Central memory CD4-positive, alpha-beta T cell (primary cell): Measurements from ENCODE around the gene ABHD14A.

Experiments used
- DNase-seq: peaks from one replicate; pipeline ENCODE4 v3.0.0; 2022

The ABHD14A gene

DNA sequence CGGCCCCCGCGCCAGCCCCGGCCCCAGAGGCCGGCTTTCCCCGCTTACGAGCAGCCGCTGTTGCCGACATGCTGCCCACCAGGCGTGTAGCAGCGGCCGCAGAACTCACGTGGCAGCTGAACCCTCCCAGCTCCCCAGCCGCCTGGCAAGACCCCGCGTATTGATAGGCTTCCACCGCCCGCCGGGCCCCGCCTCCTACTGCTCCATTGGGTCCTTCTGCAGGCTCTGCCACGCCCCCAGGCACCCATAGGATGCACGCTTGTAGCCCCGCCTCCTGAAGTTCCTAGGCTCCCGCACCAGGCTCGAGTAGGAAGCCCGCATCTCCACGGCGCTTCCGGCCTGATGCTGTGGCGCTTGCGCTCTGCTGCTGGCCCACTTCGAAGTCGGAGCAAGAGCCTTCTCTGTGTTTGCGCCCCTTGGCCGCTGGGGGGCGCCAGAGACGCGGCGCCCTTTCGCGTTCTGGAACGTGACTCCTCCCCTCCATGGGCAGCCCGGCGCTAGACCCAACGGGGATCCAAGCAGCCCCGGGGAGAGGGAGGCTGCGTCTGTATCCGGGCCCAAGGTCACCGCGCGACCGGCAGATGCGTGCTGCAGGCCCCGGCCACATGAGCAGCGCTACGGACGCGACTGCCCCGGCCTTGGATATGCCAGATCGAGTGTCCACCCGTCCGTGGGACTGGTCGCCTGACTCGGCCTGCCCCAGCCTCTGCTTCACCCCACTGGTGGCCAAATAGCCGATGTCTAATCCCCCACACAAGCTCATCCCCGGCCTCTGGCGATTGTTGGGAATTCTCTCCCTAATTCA, 32.9 kb upstream of the ABHD14A start, which contains the start of the genes PARP3 and RRP9:
PARP3 (plus strand) TSS at position 566 of the 805 bp plus-strand sequence. CDS start 993 bp downstream, outside the sequence.
RRP9 (minus strand) TSS at position 107 of the 805 bp plus-strand sequence; CDS start at position 70, 37 bp downstream.
- DNase-seq = peak; percentile 100

DNA sequence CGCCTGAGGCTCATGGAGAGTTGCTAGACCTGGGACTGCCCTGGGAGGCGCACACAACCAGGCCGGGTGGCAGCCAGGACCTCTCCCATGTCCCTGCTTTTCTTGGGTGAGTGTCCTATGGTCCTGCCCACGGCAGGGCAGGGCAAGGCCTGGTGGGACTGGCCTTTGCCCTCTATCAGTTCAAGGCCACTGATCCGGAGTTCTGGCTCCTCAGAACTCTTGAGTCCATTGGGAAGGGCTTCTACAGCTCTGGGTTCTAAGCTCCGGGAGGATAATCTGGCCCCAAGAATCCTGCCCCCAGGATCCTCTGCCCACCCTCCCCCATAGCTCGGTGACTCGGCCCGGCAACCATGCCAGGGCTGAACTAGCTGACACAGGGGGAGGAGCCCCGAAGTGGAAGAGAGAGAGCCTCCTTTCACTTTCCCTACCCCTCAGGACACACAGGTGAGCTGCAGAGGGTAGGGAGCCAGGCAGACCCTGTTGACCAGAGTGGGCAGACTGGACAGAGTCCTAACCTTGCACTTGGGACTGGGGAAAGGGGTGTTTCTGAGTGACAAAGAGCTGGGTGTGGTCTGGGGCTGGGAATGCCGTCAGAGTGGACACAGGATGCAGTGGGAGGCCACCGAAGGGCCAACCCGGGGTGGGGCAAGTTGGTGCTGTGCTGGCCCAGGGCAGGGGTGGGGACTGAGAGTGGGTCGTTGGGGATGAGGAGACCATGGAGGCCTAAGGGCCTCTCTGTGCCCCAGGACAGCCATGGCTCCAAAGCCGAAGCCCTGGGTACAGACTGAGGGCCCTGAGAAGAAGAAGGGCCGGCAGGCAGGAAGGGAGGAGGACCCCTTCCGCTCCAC, 32.0 kb upstream of the ABHD14A start:
- DNase-seq = peak; percentile 48

DNA sequence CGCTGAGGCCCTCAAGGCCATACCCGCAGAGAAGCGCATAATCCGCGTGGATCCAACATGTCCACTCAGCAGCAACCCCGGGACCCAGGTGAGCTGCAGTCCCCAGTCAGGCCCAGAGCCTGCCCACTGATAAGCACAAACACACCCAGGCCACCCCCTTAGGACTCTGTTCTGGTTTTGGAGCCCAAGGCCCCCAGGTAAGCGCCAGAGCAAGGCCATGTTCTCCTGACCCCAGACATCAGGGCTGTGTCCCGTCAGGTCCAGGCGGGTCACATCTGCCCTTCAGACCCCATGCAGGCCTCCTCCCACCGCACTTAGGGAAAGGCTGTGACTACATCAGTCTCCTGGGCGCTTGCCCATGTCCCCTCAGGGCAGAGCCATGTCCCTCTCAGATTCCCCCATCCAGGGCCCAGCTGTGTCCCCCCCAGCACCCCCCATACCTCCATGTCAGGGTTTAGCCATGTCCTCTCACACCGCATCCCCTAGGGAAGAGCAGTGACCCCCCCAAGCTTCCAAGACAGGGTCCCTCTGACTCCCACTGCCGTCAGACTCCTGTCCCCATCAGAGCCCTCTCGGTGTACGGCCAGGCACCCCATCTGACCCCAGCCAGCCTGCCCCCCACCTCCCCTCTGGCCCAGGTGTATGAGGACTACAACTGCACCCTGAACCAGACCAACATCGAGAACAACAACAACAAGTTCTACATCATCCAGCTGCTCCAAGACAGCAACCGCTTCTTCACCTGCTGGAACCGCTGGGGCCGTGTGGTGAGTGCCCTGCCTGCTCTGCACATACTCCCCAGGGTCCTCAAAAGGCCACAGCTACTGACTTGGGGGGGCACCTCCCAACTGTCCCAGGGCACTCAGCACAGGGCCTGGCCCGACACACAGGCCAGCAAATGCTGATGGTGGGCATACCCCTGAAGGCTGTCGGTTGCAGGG, 31.1 kb upstream of the ABHD14A start:
- DNase-seq = no peak

DNA sequence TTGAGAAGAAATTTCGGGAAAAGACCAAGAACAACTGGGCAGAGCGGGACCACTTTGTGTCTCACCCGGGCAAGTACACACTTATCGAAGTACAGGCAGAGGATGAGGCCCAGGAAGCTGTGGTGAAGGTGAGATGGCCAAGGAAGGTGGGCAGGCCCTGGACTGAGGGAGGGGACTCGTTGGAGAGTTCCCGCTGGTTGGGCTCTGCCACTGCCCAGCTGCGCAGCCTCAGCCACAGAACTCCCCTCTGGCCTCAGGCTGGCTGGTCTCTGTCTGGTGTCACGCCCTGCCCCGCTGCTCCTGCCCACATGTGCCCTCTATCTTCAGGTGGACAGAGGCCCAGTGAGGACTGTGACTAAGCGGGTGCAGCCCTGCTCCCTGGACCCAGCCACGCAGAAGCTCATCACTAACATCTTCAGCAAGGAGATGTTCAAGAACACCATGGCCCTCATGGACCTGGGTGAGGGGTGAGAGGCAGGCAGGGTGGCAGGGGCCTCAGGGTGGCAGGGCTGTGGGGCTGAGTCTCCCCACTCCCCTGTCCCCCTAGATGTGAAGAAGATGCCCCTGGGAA, 30.3 kb upstream of the ABHD14A start:
- DNase-seq = no peak

DNA sequence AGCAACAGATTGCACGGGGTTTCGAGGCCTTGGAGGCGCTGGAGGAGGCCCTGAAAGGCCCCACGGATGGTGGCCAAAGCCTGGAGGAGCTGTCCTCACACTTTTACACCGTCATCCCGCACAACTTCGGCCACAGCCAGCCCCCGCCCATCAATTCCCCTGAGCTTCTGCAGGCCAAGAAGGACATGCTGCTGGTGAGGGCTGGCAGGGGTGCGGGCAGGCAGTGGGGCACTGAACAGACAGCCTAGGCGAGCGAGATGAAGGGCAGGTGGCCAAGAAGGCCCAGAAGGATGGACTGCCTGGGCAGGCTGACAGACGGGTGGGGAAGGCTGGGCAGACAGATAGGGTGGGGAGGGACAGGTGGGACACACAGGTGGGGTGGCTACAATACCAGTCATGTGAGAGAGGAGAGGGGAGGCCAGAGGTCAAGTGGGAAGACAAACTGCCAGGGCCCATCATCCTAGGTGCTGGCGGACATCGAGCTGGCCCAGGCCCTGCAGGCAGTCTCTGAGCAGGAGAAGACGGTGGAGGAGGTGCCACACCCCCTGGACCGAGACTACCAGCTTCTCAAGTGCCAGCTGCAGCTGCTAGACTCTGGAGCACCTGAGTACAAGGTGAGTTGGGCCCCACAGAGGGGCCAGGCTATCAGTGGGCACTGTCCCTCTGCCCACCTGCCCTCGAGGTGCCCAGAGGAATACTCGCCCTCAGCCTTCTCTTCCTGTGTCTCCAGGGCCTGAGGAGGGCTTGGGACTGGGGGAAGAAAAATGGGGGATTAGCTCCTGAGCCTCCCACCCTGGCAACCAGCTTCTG, 29.6 kb upstream of the ABHD14A start:
- no peak for DNase-seq

DNA sequence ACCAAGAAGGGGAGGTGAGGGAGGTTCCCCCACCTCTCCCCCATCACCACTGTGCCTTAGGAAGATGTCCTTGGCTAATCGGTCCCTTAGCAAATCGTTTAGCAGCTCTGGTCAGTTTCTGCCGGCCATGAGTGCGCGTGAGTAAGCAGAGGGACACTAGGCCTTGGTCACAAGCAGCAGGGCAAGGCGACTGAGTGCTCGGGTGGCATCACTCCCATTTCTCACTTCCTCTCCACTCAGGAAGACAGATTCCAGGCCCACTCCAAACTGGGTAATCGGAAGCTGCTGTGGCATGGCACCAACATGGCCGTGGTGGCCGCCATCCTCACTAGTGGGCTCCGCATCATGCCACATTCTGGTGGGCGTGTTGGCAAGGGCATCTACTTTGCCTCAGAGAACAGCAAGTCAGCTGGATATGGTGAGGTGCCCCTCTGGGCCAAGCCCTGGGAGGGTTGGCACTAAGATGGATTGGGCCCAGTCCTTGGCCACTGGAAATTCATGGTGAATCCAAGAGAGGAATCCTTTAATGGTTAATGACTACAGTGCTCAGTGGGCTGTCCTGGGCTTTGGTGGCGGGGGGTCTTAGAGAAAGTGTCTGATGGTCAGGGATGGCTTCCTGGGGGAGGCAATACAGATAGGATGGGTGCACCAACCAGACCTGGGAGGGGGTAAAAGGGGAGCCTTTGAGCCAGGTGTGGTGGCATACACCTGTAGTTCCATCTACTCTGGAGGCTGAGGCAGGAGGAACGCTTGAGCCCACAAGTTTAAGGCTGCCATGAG, 28.7 kb upstream of the ABHD14A start:
- no peak for DNase-seq

DNA sequence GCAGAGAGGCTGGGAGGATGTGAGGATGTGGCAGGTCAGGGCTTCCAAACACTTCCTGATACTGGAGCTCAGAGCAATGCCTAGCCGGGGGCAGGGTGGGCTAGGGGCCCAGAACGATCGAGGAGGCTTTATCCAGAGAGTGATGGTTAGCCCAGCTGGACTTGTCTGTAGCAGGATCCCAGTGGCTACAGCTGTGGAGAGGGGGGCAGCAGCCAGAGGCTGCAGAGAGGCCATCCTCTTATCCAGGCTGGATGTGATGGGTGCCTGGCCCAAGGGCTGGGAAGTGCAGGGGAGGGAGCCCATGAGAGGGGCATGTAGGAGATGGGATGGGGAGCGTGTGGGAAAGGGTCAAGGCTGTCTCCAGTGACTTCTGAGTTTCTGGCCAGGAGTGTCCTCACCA, 28.1 kb upstream of the ABHD14A start:
- DNase-seq = no peak

DNA sequence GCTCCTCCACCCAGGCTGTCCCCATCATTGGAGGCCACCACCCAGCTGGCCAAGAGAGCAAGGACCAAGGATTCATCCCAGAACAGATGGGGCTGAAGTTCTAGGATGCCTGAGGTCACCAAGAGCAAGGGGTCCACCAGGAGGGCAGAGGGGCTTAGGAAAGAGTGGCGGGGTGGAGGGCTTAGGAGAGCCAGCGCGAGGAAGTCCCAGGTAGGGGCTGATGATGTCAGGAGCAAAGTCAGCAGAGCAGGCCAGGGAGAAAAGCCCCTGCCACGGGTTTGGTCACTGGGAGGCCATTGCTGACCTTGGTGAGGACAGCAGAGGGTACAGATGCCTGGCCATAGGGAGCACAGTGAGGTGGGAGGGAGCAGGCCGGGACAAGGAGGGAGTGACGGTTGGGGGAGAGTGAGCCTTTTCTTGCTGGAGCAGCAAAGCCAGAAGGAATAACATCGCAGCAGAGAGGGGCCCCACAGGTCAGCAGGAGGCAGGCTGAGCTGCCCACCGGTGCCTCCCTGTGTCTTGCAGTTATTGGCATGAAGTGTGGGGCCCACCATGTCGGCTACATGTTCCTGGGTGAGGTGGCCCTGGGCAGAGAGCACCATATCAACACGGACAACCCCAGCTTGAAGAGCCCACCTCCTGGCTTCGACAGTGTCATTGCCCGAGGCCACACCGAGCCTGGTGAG, 27.5 kb upstream of the ABHD14A start:
- no peak for DNase-seq

DNA sequence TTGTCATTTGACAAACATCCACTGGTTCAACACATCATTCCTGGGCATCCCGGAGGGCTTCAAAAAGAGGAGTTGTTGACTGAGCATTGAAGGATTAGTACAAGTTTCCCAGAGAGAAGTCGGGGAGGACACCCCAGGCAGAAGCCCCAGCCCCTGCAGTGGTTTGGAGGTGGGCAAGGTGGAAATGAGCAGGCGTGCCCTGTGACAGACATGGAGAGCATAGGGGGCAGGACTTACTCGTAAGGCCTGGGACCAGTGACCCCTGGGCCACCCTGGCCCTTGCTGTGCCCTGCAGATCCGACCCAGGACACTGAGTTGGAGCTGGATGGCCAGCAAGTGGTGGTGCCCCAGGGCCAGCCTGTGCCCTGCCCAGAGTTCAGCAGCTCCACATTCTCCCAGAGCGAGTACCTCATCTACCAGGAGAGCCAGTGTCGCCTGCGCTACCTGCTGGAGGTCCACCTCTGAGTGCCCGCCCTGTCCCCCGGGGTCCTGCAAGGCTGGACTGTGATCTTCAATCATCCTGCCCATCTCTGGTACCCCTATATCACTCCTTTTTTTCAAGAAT, 26.8 kb upstream of the ABHD14A start:
- no peak for DNase-seq

DNA sequence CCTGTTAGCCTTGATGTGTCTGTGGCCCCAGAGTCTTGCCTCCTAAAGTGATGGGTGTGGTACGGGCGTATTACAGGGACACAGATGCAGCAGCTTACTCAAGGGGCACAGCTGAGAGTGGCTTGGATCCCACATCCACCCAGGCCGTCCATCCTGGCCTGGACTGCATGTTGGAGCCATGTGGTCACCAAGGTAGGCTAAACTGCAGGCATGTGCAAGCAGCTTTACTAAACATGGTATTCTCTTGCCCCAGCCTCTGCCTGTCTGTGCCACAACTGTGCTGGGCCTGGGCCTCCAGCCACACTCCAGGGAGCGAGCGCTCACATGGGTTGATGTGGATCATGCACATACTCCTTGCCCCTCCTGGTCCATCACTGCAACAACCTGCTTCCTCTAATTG, 25.7 kb upstream of the ABHD14A start:
- DNase-seq = no peak

DNA sequence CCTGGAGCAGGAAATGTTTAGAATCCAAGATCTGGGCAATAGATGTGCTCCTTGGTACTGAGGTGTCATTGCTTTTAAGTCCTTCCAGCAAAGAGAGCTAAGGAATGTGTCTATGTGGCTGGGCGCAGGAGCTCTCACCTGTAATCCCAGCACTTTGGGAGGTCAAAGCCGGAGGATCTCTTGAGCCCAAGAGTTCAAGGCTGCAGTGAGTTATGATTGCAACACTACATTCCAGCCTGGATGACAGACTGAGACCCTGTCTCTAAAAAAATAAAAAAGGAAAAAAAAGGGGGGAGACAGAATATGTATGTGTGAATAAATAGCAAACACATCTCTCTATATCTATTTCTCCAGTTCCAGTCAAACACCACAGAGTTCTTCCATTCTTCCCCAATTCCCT, 24.0 kb upstream of the ABHD14A start:
- DNase-seq = no peak

DNA sequence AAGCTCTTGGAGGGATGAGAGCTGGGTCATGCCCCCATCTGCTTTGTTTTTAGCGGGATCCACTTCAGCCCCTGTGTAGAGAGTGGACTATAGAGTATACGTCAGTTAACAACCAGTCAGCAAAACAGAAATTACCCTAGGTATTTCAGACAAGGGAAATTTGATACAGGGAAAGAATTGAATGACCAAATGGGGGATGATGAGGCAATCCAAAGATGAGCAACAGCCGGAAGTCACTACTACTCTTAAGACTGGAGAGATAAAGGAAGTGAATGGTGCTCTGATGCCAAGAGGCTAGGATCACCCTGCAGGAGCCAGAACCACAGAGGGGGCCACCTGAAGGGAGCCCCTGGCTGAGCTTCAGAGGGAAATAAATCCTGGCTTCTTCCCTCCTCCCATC, 21.4 kb upstream of the ABHD14A start:
- DNase-seq = no peak

DNA sequence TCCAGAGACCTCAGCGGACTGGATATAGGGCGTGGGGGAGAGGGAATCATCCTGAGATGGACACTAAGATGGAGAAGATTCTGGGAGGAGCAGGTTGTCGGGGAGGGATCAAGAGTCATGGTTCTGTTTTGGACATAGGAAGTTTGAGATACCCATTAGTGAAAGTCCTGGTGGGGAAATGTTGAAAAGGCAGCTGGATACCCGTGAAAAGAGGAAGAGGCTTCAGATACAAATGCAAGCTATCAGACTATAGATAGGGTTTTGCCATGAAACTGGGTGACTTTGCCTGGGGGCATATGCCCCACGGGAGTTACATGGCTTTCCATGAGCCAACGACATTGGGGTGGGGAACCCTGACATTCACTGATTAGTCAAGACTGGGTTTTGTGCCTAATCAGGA, 20.8 kb upstream of the ABHD14A start:
- DNase-seq = no peak

DNA sequence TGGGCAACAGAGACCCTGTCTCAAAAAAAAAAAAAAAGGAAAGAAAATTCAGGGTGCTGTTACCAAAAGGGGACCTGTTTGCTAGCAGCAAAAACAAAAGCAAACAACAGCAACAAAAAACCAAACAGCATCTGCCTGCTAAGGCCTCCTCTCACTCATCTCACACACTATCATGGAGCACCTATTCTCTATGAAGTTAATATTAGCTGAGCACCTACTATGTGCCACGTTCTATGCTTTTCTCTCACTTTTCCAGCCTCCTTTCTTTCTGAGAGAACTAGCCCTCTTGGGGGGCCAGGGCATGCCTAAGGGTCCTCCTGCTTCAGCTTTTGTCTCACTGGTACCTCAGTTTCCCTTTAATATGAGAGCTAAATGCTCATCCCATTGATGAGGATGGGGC, 20.2 kb upstream of the ABHD14A start:
- no peak for DNase-seq

DNA sequence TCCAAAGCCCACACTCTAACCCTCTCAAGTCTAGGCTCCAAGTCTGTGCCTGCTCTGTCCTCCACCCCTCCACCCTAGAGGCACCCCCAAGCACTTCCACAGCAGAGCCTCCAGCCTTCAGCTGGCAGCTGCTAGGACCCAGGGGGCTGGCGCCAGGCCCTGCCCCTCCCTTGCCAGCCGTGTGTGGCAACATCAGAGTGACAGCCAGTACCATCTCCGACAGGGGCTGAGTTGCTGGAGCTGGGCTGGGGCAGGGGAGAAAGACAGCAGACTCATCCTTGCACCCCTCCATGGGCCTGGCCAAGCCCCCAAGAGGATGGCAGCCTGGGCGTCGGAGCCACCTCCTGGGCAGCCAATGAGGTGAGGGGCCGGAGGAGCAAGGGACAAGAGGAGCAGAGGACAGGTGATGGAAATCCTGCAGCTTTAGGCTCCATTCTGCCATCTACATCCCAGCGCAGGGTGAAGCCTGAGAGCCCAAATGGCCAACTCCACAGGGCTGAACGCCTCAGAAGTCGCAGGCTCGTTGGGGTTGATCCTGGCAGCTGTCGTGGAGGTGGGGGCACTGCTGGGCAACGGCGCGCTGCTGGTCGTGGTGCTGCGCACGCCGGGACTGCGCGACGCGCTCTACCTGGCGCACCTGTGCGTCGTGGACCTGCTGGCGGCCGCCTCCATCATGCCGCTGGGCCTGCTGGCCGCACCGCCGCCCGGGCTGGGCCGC, 19.5 kb upstream of the ABHD14A start, which contains the start of gene GPR62:
GPR62 (plus strand) TSS at position 207 of the 718 bp plus-strand sequence; CDS start at position 479, 272 bp downstream.
- no peak for DNase-seq

DNA sequence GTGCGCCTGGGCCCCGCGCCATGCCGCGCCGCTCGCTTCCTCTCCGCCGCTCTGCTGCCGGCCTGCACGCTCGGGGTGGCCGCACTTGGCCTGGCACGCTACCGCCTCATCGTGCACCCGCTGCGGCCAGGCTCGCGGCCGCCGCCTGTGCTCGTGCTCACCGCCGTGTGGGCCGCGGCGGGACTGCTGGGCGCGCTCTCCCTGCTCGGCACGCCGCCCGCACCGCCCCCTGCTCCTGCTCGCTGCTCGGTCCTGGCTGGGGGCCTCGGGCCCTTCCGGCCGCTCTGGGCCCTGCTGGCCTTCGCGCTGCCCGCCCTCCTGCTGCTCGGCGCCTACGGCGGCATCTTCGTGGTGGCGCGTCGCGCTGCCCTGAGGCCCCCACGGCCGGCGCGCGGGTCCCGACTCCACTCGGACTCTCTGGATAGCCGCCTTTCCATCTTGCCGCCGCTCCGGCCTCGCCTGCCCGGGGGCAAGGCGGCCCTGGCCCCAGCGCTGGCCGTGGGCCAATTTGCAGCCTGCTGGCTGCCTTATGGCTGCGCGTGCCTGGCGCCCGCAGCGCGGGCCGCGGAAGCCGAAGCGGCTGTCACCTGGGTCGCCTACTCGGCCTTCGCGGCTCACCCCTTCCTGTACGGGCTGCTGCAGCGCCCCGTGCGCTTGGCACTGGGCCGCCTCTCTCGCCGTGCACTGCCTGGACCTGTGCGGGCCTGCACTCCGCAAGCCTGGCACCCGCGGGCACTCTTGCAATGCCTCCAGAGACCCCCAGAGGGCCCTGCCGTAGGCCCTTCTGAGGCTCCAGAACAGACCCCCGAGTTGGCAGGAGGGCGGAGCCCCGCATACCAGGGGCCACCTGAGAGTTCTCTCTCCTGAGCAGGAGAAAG, 18.7 kb upstream of the ABHD14A start:
- no peak for DNase-seq

DNA sequence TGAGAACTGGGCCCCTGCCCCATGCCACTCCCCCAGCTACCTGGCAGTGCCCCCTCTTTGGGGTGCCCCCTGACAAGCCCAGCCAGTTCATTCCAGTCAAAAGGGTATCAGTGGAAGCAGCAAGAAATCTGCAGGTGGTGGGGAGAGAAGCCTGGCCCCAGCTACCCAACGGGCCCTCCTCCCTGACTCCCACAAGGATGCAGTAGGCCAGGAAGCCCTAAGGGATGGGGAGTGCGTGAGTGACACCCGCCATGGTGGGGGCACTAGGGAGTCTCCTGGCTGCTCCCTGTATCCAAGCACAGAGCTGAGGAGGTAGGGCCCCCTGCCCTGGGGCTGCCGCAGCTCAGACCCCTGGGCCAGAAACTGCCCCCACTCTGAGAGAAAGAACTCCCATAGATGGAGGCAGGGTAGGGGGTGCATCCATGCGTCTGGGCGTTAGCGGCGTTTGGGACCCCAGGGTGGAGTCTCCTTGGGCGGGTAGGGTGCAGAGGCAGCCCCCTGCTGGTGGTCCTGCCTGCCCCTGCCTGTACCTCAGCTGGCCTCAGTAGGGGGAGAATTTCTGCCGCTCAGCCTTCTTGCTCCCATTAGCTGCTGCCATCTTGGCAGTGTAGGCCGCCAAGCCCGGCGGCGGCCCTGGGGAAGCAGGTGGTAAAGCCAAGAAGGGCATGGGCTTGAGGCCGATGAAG, 17.2 kb upstream of the ABHD14A start:
- DNase-seq = no peak
